Parathyroid adenoma (tissue), 2 donors: Measurements from ENCODE around the gene CEP112.

Experiments used
- H2AFZ ChIP-seq: fragments of 300-600 bp; sonication (generic); one replicate; pipeline ENCODE4 v1.7.0; 2017; ENCODE audit warnings: antibody characterized with exemption, mild to moderate bottlenecking
- H3K27ac ChIP-seq: fragments of 300-600 bp; sonication (generic); one replicate; pipeline ENCODE4 v1.7.0; 2017
- H3K27me3 ChIP-seq: fragments of 300-600 bp; sonication (generic); one replicate; pipeline ENCODE4 v1.7.0; 2017; ENCODE audit warnings: low read length; ENCODE audit not compliant: control insufficient read depth, insufficient read depth
- H3K36me3 ChIP-seq: fragments of 300-600 bp; sonication (generic); one replicate; pipeline ENCODE4 v1.7.0; 2017; ENCODE audit warnings: low read length; ENCODE audit not compliant: control insufficient read depth, insufficient read depth
- H3K4me1 ChIP-seq: fragments of 300-600 bp; sonication (generic); one replicate; pipeline ENCODE4 v1.7.0; 2017; ENCODE audit warnings: control low read depth
- H3K4me2 ChIP-seq: fragments of 300-600 bp; sonication (generic); one replicate; pipeline ENCODE4 v1.7.0; 2017; ENCODE audit warnings: low read length
- H3K4me3 ChIP-seq: fragments of 300-600 bp; sonication (generic); one replicate; pipeline ENCODE4 v1.7.0; 2017; ENCODE audit warnings: low read depth, low read length
- H3K79me2 ChIP-seq: fragments of 300-600 bp; sonication (generic); one replicate; pipeline ENCODE4 v1.7.0; 2017; ENCODE audit warnings: control low read depth
- H3K9ac ChIP-seq: fragments of 300-600 bp; sonication (generic); one replicate; pipeline ENCODE4 v1.7.0; 2017; ENCODE audit warnings: mild to moderate bottlenecking
- H3K9me3 ChIP-seq: fragments of 300-600 bp; sonication (generic); one replicate; pipeline ENCODE4 v1.7.0; 2017; ENCODE audit warnings: low read length; ENCODE audit not compliant: control insufficient read depth
- TF ChIP-seq, protein P1 (sequence below): fragments of 300-600 bp; sonication (generic); IDR thresholded peaks from one replicate; pipeline ENCODE4 v1.7.0; 2017; ENCODE audit warnings: antibody characterized with exemption, mild to moderate bottlenecking
- donor health status: primary hyperparathyroidism.

The CEP112 gene

DNA sequence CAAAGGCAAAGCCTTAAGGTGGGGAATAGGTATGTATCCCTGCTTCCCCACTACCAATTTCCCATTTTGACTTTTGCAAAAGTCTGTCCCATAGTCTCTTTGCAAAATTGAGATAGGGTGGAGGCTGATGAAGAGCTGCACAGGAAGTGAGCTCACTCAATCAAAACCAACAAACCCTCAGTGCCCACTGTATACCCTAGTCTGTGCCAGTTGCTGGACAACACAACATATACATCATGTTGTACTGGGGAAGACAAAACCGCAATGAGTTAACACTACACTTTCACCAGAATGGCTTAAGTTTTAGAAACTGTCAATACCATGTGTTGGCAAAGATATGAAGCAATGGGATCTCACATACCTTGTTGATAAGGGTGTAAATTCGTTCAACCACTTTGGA is 590.1 kb downstream of the CEP112 start:
- Histone ChIP-seq H3K4me2 (no peak overlapping the region), H3K4me3 (no peak overlapping the region), H3K9ac (no peak overlapping the region), H3K27ac (no peak overlapping the region), H3K4me1 (no peaks in the 10 kb centered on the region), H2AFZ (no peak overlapping the region), H3K27me3 (no peaks in the 10 kb centered on the region), H3K9me3 (no peaks in the 10 kb centered on the region), H3K36me3 (no peaks in the 10 kb centered on the region), H3K79me2 (no peaks in the 10 kb centered on the region)
- TF ChIP-seq, protein P1, sequence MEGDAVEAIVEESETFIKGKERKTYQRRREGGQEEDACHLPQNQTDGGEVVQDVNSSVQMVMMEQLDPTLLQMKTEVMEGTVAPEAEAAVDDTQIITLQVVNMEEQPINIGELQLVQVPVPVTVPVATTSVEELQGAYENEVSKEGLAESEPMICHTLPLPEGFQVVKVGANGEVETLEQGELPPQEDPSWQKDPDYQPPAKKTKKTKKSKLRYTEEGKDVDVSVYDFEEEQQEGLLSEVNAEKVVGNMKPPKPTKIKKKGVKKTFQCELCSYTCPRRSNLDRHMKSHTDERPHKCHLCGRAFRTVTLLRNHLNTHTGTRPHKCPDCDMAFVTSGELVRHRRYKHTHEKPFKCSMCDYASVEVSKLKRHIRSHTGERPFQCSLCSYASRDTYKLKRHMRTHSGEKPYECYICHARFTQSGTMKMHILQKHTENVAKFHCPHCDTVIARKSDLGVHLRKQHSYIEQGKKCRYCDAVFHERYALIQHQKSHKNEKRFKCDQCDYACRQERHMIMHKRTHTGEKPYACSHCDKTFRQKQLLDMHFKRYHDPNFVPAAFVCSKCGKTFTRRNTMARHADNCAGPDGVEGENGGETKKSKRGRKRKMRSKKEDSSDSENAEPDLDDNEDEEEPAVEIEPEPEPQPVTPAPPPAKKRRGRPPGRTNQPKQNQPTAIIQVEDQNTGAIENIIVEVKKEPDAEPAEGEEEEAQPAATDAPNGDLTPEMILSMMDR: no peak

DNA sequence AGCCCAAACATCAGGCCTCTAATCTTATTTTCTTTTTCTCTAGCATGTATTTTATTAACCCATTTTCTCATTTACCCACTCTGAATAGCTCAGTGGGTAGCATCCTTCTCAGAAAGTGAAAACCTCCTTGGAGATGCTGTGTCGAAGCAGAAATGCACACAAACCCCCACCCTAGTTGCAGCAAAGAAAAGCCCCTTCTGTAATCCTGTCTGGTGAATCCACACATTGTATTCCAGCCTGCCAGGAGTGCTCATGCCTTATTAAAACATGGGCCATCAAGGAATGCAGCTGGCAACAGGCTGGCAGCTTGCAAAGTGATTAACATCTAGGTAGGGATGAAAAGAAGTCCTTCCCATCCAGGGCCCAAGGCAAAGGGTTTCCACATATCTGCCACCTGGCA is 590.8 kb downstream of the CEP112 start:
- no peak overlapping the region for H2AFZ ChIP-seq
- TF ChIP-seq, protein P1: no peak
- H3K36me3 ChIP-seq: no peaks in the 10 kb centered on the region
- H3K79me2 ChIP-seq: no peaks in the 10 kb centered on the region
- H3K4me3 ChIP-seq: no peak overlapping the region
- H3K4me1 ChIP-seq: no peaks in the 10 kb centered on the region
- no peak overlapping the region for H3K27ac ChIP-seq
- H3K9ac ChIP-seq: no peak overlapping the region
- no peaks in the 10 kb centered on the region for H3K9me3 ChIP-seq
- H3K4me2 ChIP-seq: no peak overlapping the region
- H3K27me3 ChIP-seq: no peaks in the 10 kb centered on the region

DNA sequence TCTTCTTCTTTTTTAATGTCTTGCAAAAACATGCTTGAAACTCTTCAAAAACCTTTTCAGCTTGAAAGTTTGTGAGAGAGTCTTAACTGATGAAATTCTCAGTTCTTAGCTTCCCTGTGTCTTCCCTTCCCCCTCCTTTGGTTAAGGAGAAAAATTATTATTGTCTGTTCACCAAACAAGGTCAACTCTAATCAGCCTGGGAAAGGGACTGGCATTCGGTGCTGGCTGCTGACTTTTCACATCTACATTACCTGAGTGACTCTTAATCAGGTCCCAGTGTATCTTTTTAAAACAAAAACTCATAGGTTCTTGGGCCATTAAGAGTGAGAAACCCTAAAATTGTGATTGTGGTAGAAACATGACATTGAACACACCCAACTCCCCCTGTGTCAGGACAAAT is 591.4 kb downstream of the CEP112 start:
- Histone ChIP-seq H3K4me1 (no peaks in the 10 kb centered on the region), H3K79me2 (no peaks in the 10 kb centered on the region), H3K9me3 (no peaks in the 10 kb centered on the region), H2AFZ (no peak overlapping the region), H3K27me3 (no peaks in the 10 kb centered on the region), H3K4me3 (no peak overlapping the region), H3K27ac (no peak overlapping the region), H3K4me2 (no peak overlapping the region), H3K9ac (no peak overlapping the region), H3K36me3 (no peaks in the 10 kb centered on the region)
- TF ChIP-seq, protein P1: no peak

DNA sequence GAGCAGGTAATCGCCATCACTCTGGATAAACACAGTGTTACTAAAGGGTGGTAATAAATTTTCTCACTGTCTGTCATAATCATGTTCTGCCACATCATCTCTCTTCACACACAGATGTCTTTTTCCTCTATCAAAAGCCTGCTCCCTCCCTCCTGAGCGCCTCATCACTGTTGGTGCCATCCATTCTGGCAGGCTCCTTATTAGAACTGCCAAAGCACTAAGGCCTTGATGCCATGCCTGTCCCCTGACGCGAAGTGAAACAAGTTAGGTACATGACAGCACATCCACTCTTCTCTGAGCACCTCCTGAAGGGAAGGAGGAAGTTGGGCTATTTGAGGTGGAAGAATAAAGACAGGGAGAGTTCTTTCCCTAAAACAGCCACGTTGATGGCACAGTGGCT is 592.3 kb downstream of the CEP112 start:
- Histone ChIP-seq H3K79me2 (no peaks in the 10 kb centered on the region), H3K27ac (no peak overlapping the region), H3K9ac (no peak overlapping the region), H3K4me1 (no peaks in the 10 kb centered on the region), H3K9me3 (no peaks in the 10 kb centered on the region), H3K4me2 (no peak overlapping the region), H3K36me3 (no peaks in the 10 kb centered on the region), H3K27me3 (no peaks in the 10 kb centered on the region), H2AFZ (no peak overlapping the region), H3K4me3 (no peak overlapping the region)
- TF ChIP-seq, protein P1: no peak

DNA sequence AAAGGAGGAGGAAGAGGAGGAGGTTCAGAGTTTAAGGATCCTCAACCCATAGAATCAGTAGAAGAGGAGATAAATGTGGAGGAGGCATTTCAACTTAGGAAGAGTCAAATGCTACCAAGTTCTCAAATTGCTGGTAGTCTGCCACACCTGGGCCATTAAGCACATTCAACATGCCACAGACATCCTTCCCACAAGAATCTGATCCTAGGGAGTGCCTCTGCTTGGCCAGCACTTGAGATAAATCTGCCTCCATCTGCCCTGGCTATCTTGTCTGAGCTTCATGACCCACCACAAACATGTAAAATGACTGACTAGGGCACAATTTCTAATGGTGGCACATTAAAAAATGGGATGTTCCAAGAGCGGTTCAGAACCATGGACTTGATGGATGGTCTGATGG is 593.2 kb downstream of the CEP112 start:
- Histone ChIP-seq H3K9me3 (no peaks in the 10 kb centered on the region), H3K9ac (no peak overlapping the region), H2AFZ (no peak overlapping the region), H3K27me3 (no peaks in the 10 kb centered on the region), H3K36me3 (no peaks in the 10 kb centered on the region), H3K4me3 (no peak overlapping the region), H3K27ac (no peak overlapping the region), H3K4me1 (no peaks in the 10 kb centered on the region), H3K79me2 (no peaks in the 10 kb centered on the region), H3K4me2 (no peak overlapping the region)
- TF ChIP-seq, protein P1: no peak
